Measurements from ENCODE around the gene PLEKHD1. TPM values are rescaled to one million over a fixed set of nuclear protein-coding genes. Genes with fewer than 3 reads are reported as not detected.

Gene PLEKHD1
- total RNA-seq, 1 donor from 2014 or later = 0.48 TPM

DNA sequence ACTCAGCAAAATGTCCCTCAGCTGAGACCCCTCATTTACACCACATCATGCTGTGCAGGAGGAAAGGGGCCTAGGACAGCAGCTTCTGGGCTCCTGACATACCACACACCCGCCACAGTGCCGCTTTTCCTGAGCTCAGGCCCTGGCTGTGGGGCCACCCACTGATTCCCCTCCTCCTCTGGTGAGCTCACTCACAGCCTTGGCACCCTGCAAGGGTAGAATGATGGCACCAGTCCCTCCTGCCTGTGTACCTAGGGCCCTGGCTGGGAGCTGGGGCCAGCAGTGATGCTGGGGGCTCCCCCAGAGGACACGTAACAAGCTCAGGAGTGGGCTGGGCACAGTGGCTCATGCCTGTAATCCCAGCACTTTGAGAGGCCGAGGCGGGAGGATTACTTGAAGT, 44.4 kb downstream of the PLEKHD1 start:
- no peak overlapping the region for H3K27ac Mint-ChIP-seq
- peaks cover 3% of the 10 kb centered on the region for H3K27me3 Mint-ChIP-seq
- DNase-seq (ENCODE audit: extremely low spot score, unreplicated experiment) = no peak
- TF ChIP-seq CTCF (conservative IDR thresholded peaks at IDR 0.05) = no peak
- no peaks in the 10 kb centered on the region for H3K36me3 Mint-ChIP-seq
- H3K4me1 Mint-ChIP-seq (ENCODE audit: unreplicated experiment) = peaks cover 5% of the 10 kb centered on the region
- H3K9me3 Mint-ChIP-seq = no peaks in the 10 kb centered on the region
- H3K4me3 Mint-ChIP-seq = no peak overlapping the region

DNA sequence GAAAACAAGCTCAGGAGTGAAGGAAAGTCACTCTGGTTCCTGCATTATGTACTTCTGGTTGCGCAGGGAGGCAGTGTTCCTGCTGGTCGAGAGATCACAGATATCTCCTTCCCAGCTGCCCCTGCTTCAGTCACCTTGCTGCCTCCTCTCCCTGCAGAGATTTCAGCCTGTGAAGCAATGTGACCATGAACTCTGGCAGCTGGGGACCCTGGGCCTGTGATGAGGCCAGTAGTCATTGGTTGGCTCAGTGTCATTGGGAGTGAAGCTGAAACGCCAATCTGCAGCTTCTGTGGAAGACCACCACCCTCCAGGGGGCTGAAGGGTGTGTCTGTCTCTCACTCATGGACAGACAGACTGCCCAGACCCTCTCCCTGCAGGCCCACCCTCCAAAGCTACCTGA, 45.0 kb downstream of the PLEKHD1 start:
- Mint-ChIP-seq H3K4me3 (no peak overlapping the region), H3K4me1 (ENCODE audit: unreplicated experiment) (peaks cover 5% of the 10 kb centered on the region), H3K27ac (no peak overlapping the region), H3K36me3 (no peaks in the 10 kb centered on the region), H3K9me3 (no peaks in the 10 kb centered on the region), H3K27me3 (peaks cover 3% of the 10 kb centered on the region)
- DNase-seq (ENCODE audit: extremely low spot score, unreplicated experiment) = no peak
- no peak for TF ChIP-seq CTCF (conservative IDR thresholded peaks at IDR 0.05)

- no peak for DNase-seq (ENCODE audit: extremely low spot score, unreplicated experiment)
- H3K4me3 Mint-ChIP-seq = no peak overlapping the region
- peaks cover 5% of the 10 kb centered on the region for H3K4me1 Mint-ChIP-seq (ENCODE audit: unreplicated experiment)
- H3K27me3 Mint-ChIP-seq = peaks cover 3% of the 10 kb centered on the region
- no peak overlapping the region for H3K27ac Mint-ChIP-seq
- no peak for TF ChIP-seq CTCF (conservative IDR thresholded peaks at IDR 0.05)
- H3K9me3 Mint-ChIP-seq = no peaks in the 10 kb centered on the region
- no peaks in the 10 kb centered on the region for H3K36me3 Mint-ChIP-seq
Measured at GRCh38 chr14:69530095-69530494, 45.6 kb downstream of the PLEKHD1 start.

GRCh38 chr14:69531135-69531534, 46.6 kb downstream of the PLEKHD1 start:
- Mint-ChIP-seq H3K4me3 (no peak overlapping the region), H3K36me3 (no peaks in the 10 kb centered on the region), H3K4me1 (ENCODE audit: unreplicated experiment) (peaks cover 5% of the 10 kb centered on the region), H3K27ac (peak overlapping the region; percentile 78), H3K27me3 (peaks cover 3% of the 10 kb centered on the region), H3K9me3 (no peaks in the 10 kb centered on the region)
- no peak for TF ChIP-seq CTCF (conservative IDR thresholded peaks at IDR 0.05)
- DNase-seq (ENCODE audit: extremely low spot score, unreplicated experiment) = no peak

- Mint-ChIP-seq H3K4me1 (ENCODE audit: unreplicated experiment) (peaks cover 5% of the 10 kb centered on the region), H3K27ac (peak overlapping the region; percentile 78), H3K9me3 (no peaks in the 10 kb centered on the region), H3K27me3 (peaks cover 3% of the 10 kb centered on the region), H3K4me3 (no peak overlapping the region), H3K36me3 (no peaks in the 10 kb centered on the region)
- no peak for DNase-seq (ENCODE audit: extremely low spot score, unreplicated experiment)
- no peak for TF ChIP-seq CTCF (conservative IDR thresholded peaks at IDR 0.05)
Measured at GRCh38 chr14:69532561-69533340, 48.2 kb downstream of the PLEKHD1 start.
